ENCODE results near the gene PGAP3. TPM values are rescaled to one million over a fixed set of nuclear protein-coding genes. Genes with fewer than 3 reads are reported as not detected.

Gene PGAP3
- total RNA-seq, 1 experiment from 2014 or later, result 29.0 TPM

DNA sequence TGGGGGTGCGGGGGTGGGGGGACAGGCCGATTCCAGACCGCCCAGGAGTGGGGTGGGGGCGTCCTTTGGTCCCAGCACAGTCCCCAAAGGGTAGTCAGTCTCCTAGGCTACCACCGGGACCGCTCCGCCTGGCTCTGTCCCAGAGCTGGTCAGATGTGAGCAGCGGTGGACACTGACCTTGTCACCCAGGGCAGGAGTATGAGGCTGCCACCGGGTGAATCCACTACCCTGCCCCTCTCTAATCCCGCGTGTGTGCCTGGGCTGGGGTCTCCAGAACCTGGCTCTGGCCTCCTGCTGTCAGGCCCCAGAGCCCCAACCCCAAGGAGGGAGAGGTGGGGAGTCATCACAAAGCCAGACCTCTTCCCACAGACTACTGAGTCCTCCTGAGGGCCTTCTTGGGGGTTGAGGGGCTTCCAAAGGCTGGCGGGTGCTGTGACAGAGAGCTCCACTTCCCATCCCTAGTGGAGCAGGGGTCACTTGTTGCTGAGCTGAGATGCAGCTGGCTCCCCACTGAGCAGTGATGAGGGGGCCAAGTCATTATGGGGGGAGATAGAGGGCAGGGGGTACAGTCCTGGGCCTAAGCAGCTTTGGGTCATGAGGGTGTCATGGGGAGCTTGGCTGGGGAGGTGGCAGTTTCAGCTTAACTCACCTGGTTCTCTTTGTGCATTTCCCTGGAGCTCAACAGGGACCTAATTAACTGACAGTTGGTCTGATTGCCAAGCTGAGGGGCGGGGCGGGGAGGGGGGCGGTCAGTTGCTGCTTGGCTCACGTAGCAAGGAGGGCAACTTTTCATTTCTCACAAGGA lies 59.9 kb downstream of the PGAP3 start:
- Histone ChIP-seq H2BK120ac (ENCODE audit: low read depth, low read length, poor library complexity, severe bottlenecking) (no peak overlapping the region), H2BK5ac (ENCODE audit: insufficient read length, low read length) (no peak overlapping the region), H3K9ac (ENCODE audit: extremely low read depth, insufficient read length, low read length) (no peak overlapping the region), H3K56ac (ENCODE audit: insufficient read length, low read depth, low read length) (no peak overlapping the region), H3K18ac (ENCODE audit: insufficient read length, low read depth, low read length) (no peak overlapping the region), H4K8ac (replicated peaks; ENCODE audit: insufficient read length, low read depth, low read length) (no peak overlapping the region), H2BK12ac (ENCODE audit: insufficient read length, low read depth, low read length) (no peak overlapping the region), H3K79me1 (ENCODE audit: insufficient read depth, low read depth, low read length, poor library complexity, severe bottlenecking) (no peaks in the 10 kb centered on the region), H2AFZ (ENCODE audit: low read length) (no peak overlapping the region), H4K20me1 (ENCODE audit: control insufficient read depth, insufficient read depth, insufficient read length) (no peaks in the 10 kb centered on the region), H2BK15ac (ENCODE audit: low read depth, low read length) (no peak overlapping the region), H3K27me3 (ENCODE audit: insufficient read depth, low read length) (peaks cover 13% of the 10 kb centered on the region; the same call in 1 of the 2 replicates), H4K91ac (ENCODE audit: insufficient read length, low read depth, low read length) (no peak overlapping the region), H4K5ac (ENCODE audit: insufficient read length, low read depth, low read length) (no peak overlapping the region), H3K79me2 (ENCODE audit: insufficient read depth, low read length) (no peaks in the 10 kb centered on the region), H3K23me2 (ENCODE audit: insufficient read length, low read depth, low read length, poor library complexity, severe bottlenecking) (peaks cover 13% of the 10 kb centered on the region), H3K4ac (ENCODE audit: low read depth, low read length) (no peak overlapping the region), H3K4me2 (ENCODE audit: insufficient read depth, insufficient read length, low read length) (peak overlapping the region; percentile 58), H3K14ac (ENCODE audit: insufficient read depth, low read length) (no peak overlapping the region), H3K9me3 (ENCODE audit: control insufficient read depth, low read depth, low read length) (no peaks in the 10 kb centered on the region), H3K23ac (ENCODE audit: insufficient read length, low read depth, low read length) (no peak overlapping the region), H2AK5ac (ENCODE audit: insufficient read length, low read length) (no peak overlapping the region), H3K27ac (ENCODE audit: insufficient read length, low read depth, low read length) (no peak overlapping the region), H3K4me1 (ENCODE audit: insufficient read depth, low read length) (peaks cover 21% of the 10 kb centered on the region; the same call in 1 of the 2 replicates), H2BK20ac (ENCODE audit: low read depth, low read length, poor library complexity, severe bottlenecking) (no peak overlapping the region), H3T11ph (ENCODE audit: low read length) (no peak overlapping the region)
- no peak for TF ChIP-seq CTCF (conservative IDR thresholded peaks at IDR 0.05)
- Mint-ChIP-seq H3K4me1 (peaks cover 67 to 82% of the 10 kb centered on the region in 2 experiments), H3K9me3 (no peaks in the 10 kb centered on the region; a peak in 1 of 5 replicates), H3K27me3 (ENCODE audit: low read depth) (peaks cover 54% of the 10 kb centered on the region), H3K4me3 (peak overlapping the region; percentile 75 to 96), H3K36me3 (ENCODE audit: insufficient read depth in 1 of 3, low read depth in 3 of 3) (no peaks in the 10 kb centered on the region; a peak in 1 of 7 replicates), H3K27ac (no peak overlapping the region; a peak in 1 of 7 replicates)
- no peak for DNase-seq
- no CpG with 5 or more reads among the region's 16 CpGs for WGBS (ENCODE audit: extremely low coverage, insufficient read length, low lambda C conversion rate)
